ENCODE results near the gene POLR2H. TPM values are rescaled to one million over a fixed set of nuclear protein-coding genes. Genes with fewer than 3 reads are reported as not detected.

Gene POLR2H
- total RNA-seq: 86.7 and 105 TPM in 2 replicates

GRCh38 chr3:184361532-184361931 lies at the start of gene POLR2H, which contains the start of gene CLCN2:
Gene POLR2H (plus strand): TSS chr3:184361710. CDS start chr3:184363493, 1,783 bp downstream.
Gene CLCN2 (minus strand): TSS chr3:184361605. CDS start chr3:184361479, 126 bp downstream.

GRCh38 chr3:184314363-184314699 lies 47.2 kb upstream of the POLR2H start, which contains the start of gene EIF4G1:
Gene EIF4G1 (plus strand): TSS chr3:184314606. CDS start chr3:184315797, 1,191 bp downstream.

GRCh38 chr3:184337399-184337714 lies 24.2 kb upstream of the POLR2H start, which contains the start of gene FAM131A:
Gene FAM131A (plus strand): TSS chr3:184337600. CDS start chr3:184337631, 31 bp downstream.

GRCh38 chr3:184377882-184378445 lies 16.5 kb downstream of the POLR2H start, which contains the start of gene THPO:
Gene THPO (minus strand): TSS chr3:184378207. CDS start chr3:184376259, 1,948 bp downstream.

GRCh38 chr3:184379358-184380184 lies 18.1 kb downstream of the POLR2H start, which contains the start of gene CHRD:
Gene CHRD (plus strand): TSS chr3:184380054. CDS start chr3:184380319, 265 bp downstream.

Other genes with a start within 250 kb of the POLR2H start
- gene EIF2B5, start 226.4 kb upstream of the POLR2H start, total RNA-seq: 35.0 and 38.8 TPM in 2 replicates
- gene DVL3, start 206.3 kb upstream of the POLR2H start, total RNA-seq: 17.8 and 24.8 TPM in 2 replicates
- 414 and 432 TPM in 2 replicates for gene AP2M1, start 186.9 kb upstream of the POLR2H start, total RNA-seq
- 33.1 and 34.8 TPM in 2 replicates for gene ABCF3, start 175.5 kb upstream of the POLR2H start, total RNA-seq
- not detected in 2 replicates for gene VWA5B2, start 132.1 kb upstream of the POLR2H start, total RNA-seq
- 64.2 and 67.1 TPM in 2 replicates for gene ALG3, start 112.7 kb upstream of the POLR2H start, total RNA-seq
- 3.4 and 4.3 TPM in 2 replicates for gene EEF1AKMT4, start 112.0 kb upstream of the POLR2H start, total RNA-seq
- gene CAMK2N2, start 100.2 kb upstream of the POLR2H start, total RNA-seq: not detected in 2 replicates
- not detected in 2 replicates for gene ECE2, start 85.7 kb upstream of the POLR2H start, total RNA-seq
- 770 and 1,106 TPM in 2 replicates for gene PSMD2, start 62.5 kb upstream of the POLR2H start, total RNA-seq
- 517 and 527 TPM in 2 replicates for gene EIF4G1, start 47.1 kb upstream of the POLR2H start, total RNA-seq
- gene FAM131A, start 24.1 kb upstream of the POLR2H start, total RNA-seq: 34.4 and 48.5 TPM in 2 replicates
- gene CLCN2, start 105 bp upstream of the POLR2H start, total RNA-seq: 0.93 and 2.1 TPM in 2 replicates
- not detected in 2 replicates for gene THPO, start 16.5 kb downstream of the POLR2H start, total RNA-seq
- 0.07 and 1.7 TPM in 2 replicates for gene CHRD, start 18.3 kb downstream of the POLR2H start, total RNA-seq
- gene EPHB3, start 200.1 kb downstream of the POLR2H start, total RNA-seq: not detected in 2 replicates